GM19372 (cell line): ENCODE data around the gene GALNT2.

Experiments
- ATAC-seq: cut with Tn5 transposase; IDR thresholded peaks from one replicate; pipeline ENCODE4 v1.9.1; 2021; ENCODE audit warnings: mild to moderate bottlenecking, low read depth, moderate library complexity; ENCODE audit not compliant: unreplicated experiment

Gene GALNT2

DNA sequence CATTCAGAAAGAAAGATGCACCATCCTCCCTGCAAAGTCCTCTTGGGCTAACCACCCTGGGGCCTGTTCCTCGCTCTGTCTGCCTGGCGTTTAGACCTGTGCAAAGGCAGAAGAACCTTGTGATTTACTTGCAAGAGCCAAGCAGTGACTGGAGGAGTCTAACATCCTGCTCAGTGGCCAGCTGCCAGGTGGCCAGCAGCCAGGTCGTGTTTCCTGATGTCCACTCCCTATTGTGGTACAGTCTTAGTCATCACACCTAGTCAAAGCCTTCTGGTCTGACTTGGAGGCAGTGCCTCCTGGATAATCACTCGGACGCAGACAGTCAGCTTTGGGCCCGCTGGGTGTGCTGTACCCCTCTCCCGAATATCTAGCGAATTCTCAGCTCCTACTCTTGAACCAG is 241.0 kb downstream of the GALNT2 start:
- ATAC-seq = no peak

- ATAC-seq = no peak
These were observed 241.8 kb downstream of the GALNT2 start for GRCh38 chr1:230308821-230309220.

DNA sequence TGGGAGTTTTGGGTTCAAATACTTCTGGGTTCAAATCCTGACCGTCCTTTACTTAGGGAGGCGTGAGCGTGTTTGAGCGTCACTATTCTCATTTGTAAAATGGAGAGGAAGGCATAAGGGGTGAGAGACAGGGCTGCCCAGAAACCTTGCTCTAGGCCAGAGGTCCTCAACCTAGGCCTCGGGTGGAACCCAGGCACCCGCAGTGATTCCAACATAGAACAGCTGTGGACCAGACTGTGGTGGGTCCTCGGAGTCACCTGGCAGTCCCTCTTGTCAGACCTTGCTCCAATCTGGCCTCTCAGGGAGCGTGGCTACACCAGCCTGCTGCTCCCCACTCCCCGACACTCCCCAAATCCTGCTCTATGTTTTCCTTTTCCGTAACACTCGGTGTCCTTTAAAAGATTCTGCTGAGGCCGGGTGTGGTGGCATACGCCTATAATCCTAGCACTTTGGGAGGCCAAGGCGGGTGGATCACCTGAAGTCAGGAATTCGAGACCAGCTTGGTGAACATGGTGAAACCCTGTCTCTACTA is 242.7 kb downstream of the GALNT2 start:
- no peak for ATAC-seq

DNA sequence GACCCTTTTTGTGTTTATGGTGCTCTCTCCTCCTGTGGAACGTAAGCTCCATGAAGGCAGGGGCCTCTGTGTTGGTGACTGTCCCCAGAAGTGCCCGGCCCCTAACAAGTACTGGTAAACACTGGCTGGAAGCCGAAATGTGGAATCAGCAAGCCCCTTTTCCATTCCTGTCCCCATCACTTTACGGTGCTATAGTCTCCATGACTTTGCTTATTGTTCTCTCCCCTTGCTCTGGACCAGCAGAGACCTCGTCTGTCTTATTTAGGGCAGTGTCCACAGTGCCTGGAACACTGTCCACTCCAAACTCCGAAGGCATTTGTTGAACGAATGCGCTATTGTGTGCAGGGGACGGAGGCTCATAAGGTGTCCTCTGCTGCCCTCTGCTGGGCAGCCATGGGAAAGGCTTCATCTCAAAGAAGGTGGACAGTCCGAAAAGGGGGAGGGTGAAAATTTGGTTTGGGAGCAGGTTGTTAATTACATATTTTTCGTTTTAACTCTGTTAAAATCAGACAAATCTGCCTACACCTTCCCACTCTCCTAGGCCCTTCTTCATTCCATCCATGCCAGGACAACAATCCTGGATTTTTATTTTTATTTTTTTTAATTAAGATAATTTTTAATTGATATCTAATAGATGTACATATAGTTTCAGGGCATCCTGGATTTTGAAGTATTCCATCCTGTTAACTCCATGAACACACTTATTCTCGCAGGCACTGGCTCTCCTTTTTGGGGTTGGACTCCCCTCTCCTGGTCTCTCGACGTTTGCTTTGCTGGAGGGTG is 243.5 kb downstream of the GALNT2 start:
- no peak for ATAC-seq

- ATAC-seq = no peak
These were observed 245.6 kb downstream of the GALNT2 start for GRCh38 chr1:230312676-230313075.

DNA sequence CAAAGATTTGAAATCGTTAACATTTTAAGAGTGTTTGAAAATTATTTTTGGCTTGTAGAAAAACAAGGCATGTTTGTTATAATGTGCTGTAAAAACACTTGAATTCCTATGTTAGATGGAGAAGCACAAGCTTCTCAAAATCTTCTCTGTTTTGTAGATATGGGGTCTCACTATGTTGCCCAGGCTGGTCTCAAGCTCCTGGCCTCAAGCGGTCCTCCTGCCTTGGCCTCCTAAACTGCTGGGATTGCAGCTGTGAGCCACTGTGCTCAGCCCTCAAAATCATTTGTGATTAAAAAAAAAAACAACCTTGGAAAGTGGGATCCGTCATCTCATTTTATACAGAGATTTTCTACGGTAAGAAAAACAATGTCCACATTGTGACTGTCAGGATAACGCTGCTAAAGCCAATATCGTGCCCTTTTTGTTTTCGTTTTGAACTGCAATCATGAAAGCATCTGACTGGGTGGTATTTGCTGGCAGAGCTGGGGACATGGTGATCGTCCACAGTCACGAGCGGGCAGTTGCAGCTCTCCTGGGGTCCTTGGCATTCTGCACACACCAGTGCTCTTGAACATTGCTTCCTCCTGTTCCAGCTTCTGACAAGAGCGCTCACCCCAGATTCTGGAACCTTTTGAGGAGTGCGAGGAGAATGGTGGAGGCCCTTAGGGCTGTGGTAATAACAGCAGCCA is 246.6 kb downstream of the GALNT2 start:
- ATAC-seq = no peak

DNA sequence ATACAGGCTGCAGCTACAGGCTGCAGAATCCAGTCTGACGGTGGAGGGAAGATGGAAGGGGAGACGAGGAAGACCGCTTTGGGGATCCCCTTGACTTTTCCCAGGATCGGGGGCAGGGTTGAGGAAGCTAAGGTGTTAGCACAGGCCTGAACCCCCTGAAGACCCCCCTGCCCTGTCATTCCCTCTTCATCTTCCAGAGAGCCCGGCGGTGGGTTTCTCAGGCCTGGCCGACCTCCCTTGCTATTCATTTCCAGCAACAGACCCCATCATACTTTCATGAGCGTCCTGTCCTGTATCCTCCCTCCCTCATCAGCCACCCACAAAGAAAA is 247.1 kb downstream of the GALNT2 start:
- ATAC-seq = no peak

GRCh38 chr1:230315099-230315498 is 248.1 kb downstream of the GALNT2 start:
- no peak for ATAC-seq

DNA sequence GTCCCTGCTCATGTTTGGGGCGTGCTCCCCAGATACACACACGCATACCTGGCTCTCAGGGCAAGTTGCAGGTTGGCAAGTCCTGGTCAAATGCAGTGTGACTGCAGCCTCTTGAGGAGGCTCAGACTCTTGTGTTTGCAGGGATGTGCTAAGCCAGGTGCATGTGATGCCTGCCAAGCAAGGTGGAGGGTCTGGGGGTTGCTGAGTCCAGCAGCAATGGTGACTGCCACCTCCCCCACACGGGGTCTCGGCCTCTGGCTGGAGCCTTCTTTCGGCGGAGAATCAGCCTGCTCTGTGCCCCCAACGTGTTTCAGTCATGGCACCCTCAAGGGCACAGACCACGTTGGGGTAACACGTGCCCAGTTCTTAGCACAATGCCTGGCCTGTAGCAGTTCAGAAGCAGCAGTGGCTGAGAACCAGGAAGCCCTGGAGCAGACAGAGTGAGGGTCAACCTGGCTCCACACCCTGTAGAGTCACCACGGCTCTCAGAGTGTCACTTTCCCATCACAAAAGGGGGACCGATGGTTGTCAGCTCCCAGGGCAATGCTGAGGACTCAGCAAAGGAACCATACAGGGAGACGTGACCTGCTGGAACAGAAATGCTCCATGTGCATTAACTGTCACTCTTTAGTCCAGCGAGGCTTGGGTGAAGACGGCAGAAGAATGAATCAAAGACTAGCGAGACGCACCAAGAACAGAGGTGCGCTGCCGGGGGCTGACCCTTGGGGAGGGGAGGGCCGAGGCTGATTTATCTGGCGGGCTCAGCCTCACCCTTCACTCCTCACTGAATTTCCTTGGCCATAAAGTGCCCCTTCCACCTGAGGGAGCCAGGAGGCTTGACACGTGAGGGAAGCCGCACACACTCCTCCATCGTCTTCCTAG is 250.1 kb downstream of the GALNT2 start:
- ATAC-seq = no peak

DNA sequence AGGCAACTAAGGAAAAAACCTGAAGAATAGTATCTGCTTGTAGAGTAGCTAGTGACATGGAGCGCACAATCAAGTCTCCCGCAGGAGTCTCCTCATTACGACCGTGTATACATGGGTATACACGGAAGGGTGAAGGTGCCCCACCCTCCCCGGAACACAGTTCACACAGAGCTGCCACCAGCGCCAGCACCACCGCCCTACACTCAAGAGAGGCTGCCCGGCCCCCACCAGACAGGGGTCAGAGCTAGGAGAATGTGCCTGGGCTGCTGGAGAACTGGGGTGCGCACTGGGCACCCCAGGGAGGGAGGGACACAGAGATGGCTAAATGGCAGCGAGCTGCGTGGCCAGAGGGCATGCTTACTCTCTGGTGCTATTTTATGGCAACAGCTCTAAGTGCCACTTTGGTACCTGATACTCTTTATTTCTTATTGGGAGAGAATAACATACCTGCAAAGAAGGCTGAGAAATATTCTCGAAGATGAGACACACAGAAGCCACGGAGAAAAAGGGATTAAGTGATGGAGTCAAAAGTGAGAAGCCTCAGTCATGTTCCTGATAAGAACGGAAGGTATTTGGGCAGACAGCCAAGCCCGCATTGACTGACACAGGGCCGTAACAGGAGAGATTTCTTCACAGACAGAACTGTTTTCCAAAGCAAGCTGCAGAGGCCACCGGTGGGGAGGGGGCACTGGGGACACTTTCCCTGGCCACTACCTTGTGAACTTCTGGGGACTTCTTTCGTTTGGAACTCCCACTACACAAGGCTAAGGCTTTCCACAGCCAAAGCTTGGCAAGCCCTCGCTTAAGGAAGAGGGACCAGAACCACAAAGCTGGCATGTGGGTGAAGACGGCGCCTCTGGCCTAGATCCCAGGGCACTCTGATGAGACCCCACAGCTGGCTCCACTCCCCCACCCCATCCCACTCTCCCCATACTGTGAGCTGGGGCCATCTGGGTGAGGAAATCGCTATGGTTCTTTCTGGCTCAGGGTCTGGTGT is 251.1 kb downstream of the GALNT2 start:
- ATAC-seq = no peak

- ATAC-seq = no peak
These were observed 252.1 kb downstream of the GALNT2 start for GRCh38 chr1:230319014-230319747.

- no peak for ATAC-seq
These were observed 253.8 kb downstream of the GALNT2 start for GRCh38 chr1:230320804-230321203.

DNA sequence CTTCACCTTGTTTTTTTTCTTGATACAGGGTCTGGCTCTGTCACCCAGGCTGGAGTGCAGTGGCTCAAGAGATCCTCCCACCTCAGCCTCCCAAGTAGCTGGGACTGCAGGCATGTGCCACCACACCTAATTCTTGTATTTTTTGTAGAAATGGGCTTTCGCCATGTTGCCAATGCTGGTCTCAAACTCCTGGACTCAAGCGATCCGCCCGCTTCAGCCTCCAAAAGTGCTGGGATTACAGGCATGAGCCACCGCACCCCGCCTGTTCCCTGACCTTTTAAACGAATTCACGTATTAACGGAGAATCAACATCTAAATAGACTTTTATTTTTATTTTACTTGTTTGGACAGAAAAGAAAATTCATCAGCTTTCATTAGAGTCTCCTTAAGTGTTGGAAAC is 254.3 kb downstream of the GALNT2 start:
- no peak for ATAC-seq

- ATAC-seq = no peak
These were observed 254.8 kb downstream of the GALNT2 start for GRCh38 chr1:230321741-230322420.

DNA sequence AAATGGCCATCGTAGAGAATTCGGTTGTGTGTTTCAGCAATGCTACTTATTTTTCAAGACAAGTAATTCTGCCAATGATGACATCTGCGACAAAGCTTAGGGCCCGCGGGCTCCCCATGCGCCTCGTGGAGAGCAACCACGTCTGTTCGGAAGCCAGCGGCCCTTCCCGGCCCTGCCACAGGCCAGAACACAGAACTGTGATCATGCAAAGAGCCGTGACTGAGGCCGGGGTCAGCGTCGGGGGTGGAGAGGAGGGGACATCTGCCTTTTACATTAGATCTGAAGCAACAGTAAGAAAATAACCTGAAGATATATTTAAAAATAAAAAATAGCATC is 255.4 kb downstream of the GALNT2 start:
- no peak for ATAC-seq

DNA sequence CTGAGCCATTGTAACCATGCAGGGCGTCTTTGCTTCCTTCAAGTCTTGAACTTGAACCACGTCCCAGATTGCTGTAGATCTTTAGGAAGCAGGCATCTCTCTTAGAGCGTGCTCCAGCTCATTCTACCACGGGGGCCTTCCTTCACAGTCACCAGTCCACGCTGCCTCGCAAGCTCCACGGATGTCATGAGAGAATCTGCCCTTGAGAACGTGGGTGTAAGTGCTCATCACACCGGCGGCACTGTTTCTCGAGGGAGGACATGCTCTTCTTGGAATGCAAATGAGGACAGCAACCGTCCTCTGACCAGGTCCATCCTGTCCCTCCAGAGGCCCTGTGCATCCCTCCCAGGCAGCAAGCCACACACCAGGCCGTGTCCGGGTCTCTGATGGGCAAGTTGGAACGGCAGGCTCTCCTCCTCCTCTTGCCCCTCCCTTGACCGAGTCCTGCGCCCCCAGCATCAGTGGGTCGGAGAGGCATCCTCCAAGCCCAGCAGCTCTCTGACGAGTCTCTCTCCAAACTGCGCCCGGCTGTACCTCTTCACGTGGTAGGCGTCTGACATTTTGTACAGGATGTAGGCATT is 256.0 kb downstream of the GALNT2 start:
- no peak for ATAC-seq

DNA sequence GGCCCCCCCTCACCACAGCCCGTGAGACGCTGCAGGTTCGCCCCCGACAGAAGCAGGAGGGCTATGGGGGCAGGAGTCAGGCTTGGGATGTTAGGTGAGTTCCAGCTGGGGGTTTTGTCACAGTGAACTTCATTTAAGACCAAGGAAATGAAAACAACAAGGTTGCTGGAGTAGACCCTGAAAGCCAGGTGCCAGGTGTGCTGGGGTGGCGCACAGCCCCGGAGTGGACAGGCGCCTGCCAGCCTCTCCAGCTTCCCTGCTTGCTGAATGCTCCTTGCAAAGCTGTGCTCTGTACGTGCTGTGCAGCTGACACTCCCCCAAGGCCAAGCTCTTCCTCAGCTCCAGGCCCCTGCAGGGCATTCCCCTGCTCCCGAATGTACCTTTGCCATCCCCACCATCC is 256.6 kb downstream of the GALNT2 start:
- no peak for ATAC-seq
